ENCODE data around the gene DNAJB1.

GRCh38 chr19:14560776-14561108 lies 42.5 kb upstream of the DNAJB1 start:
- no peak for TF ChIP-seq MXD4 (CRISPR knock-in tag; IDR thresholded peaks at IDR 0.05; ENCODE audit: borderline replicate concordance)
- TF ChIP-seq ATF3 (CRISPR knock-in tag; conservative IDR thresholded peaks at IDR 0.05): no peak
- no peak for TF ChIP-seq CTCF (IDR thresholded peaks at IDR 0.05)
- TF ChIP-seq JUN (CRISPR knock-in tag; IDR thresholded peaks at IDR 0.05): no peak
- TF ChIP-seq NR1H2 (CRISPR knock-in tag; IDR thresholded peaks at IDR 0.05): no peak
- no peak for TF ChIP-seq ARID4B (CRISPR knock-in tag; IDR thresholded peaks at IDR 0.05; ENCODE audit: borderline replicate concordance)

Measured in WTC11 (cell line).